Right cardiac atrium (tissue), 5 donors: ENCODE measurements around the gene LYPD5. TPM values are rescaled to one million over a fixed set of nuclear protein-coding genes. Genes with fewer than 3 reads are reported as not detected.
A peak's percentile ranks its signal among the peaks of the same experiment; 100 is the strongest.
"Not testable (repeated sequence)": the region's sequence is repeated elsewhere in the genome, so short reads cannot be mapped to it uniquely, and the experiment has no call there.

Source experiments
- ATAC-seq, 2 donors: fragments of 200-7000 bp; cut with Tn5 transposase; one replicate each; pipeline versions ENCODE4 v1.8.0 to v1.9.1; 2020; ENCODE audit warnings: moderate library complexity in 2 of 2, mild to moderate bottlenecking in 1 of 2
- DNase-seq, 3 donors: peaks; one replicate each; pipeline ENCODE4 v3.0.0-alpha.2; 2020
- H3K27ac ChIP-seq: one replicate; pipeline ENCODE4 v1.5.1; 2013; ENCODE audit warnings: mild to moderate bottlenecking, low read length, control low read depth, moderate library complexity
- H3K27me3 ChIP-seq: one replicate; pipeline ENCODE4 v1.6.1; 2013; ENCODE audit not compliant: control insufficient read depth, insufficient read depth
- H3K4me1 ChIP-seq: one replicate; pipeline ENCODE4 v1.6.1; 2013; ENCODE audit warnings: low read length; ENCODE audit not compliant: control insufficient read depth, insufficient read depth
- H3K4me3 ChIP-seq: one replicate; pipeline ENCODE4 v1.5.1; 2013; ENCODE audit warnings: low read length, control low read depth
- H3K9me3 ChIP-seq: one replicate; pipeline ENCODE4 v1.6.1; 2013; ENCODE audit warnings: low read length; ENCODE audit not compliant: control insufficient read depth
- WGBS: extraction: QIAGEN DNeasy Blood & Tissue Kit; methylation state at CpG from one replicate; pipeline ENCODE4 v1.1.7; 2013; 5-methylcytosine and 5-hydroxymethylcytosine counted together
- intact Hi-C, 4 donors: fragments of 100-400 bp; cut with DNase I; formaldehyde crosslinking; loops; one replicate each; pipeline versions ENCODE4 v1.11.0 to v1.14.0; 2022 to 2023
- polyA plus RNA-seq: library from polyadenylated mRNA; stranded (reverse); fragments of 200-250 nt; gene quantifications from one replicate; pipeline ENCODE4 v1.2.3, GENCODE V29; 2013
- total RNA-seq, 4 donors: library from RNA; stranded (reverse); fragmentation: NEBNext Ultra II Directional; extraction: Animal tissue kit (Norgen Biotek cat#: 25700); gene quantifications; one replicate each; pipeline ENCODE4 v1.2.1, GENCODE V29; 2021
- donor health status: healthy with polysubstance abuse.
- donor health status: DM: no; HTN: yes; CAD: no.
- donor health status: DM: no; HTN: no; CAD: no.
- donor health status: DM: no; HTN: yes; CAD: no; lungs with severe emphysema.
- donor health status: DM: yes; HTN: yes; CAD: no.

LYPD5 gene
- total and polyA plus RNA-seq, 5 donors: 0.28 to 2.5 (median 0.60) TPM

DNA sequence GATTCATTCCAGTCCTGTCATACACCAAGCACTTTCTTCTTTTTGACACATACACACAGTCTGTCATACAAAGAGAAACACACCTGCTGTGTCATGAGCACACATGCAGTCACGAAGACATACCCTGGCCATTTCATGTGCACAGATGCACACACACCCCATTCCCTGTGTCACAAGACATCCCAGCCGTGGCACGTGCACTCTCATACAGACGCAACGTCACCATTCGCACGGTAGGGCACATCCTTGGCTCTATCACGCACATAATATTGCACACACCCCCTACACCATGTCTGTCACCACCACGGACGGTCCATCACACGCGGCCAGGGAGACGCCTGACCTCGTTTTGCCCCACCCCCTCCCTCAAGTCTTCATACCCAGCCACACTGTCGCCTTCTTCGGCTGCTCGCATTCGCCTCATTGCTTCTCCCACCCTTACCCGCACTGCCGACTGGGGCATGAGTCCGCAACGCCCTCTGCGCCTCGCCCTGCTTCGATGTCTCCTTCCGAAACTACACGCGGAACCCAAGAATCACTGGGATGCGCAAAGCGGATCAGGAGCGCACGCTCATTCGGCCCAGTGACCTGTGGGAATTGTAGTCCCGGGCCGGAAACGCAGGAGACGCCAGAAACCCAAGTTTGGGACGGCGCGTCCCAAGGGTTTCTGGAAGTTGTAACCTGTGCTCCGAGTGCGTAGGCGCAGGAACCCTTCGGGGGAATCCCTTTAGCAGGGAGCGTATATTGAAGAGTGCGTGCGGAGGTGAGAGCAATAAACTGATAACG lies 18.0 kb upstream of the LYPD5 start:
- ATAC-seq: peak; percentile 88 to 89
- Histone ChIP-seq H3K9me3 (no peaks in the 10 kb centered on the region), H3K4me3 (peak overlapping the region; percentile 30), H3K27ac (no peak overlapping the region), H3K4me1 (peaks cover 2% of the 10 kb centered on the region), H3K27me3 (no peaks in the 10 kb centered on the region)
- peak; percentile 65 to 81 (median 80) for DNase-seq
- 11% methylated on average over 48 of the region's 48 CpGs for WGBS
- intact Hi-C loops: no loop called here

DNA sequence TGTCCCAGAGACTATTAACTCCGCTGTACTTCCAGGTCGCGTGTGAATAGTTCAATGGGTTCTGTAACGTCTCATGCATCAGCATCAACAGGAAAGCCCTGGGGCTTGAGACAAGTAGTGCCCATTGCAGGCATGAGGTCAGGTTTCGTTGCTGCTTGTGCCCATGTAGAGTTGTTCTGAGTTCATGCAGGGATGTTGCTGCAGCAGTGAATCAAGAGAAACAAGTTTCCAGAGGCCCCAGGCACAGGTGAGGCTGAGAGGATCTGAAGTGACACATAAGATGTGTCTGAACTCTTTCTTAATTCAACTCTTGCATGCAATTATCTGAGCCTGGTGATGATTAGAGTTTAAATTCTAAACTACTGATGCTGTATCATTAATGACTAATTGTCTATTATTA lies 16.3 kb upstream of the LYPD5 start:
- Histone ChIP-seq H3K27me3 (no peaks in the 10 kb centered on the region), H3K9me3 (no peaks in the 10 kb centered on the region), H3K4me1 (peaks cover 2% of the 10 kb centered on the region), H3K4me3 (no peak overlapping the region), H3K27ac (no peak overlapping the region)
- DNase-seq: no peak
- intact Hi-C loops: no loop called here
- 78% methylated on average over 5 of the region's 5 CpGs for WGBS
- ATAC-seq: no peak

DNA sequence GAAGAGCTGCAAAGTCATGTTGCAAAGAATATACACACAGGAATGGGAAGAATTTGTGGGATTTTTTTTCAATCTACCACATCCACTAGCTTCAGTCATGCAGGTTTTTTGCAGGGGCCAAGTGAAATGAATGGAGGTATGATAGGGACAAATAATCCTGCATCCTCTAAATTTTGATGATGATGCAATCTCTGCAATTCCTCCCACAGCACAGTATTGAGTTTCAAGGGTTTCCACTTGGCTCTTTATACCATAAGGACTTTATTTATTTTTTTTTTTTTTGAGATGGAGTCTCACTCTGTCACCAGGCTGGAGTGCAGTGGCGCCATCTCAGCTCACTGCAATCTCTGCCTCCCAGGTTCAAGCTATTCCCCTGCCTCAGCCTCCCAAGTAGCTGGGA lies 15.2 kb upstream of the LYPD5 start:
- intact Hi-C loops, H3K27me3 ChIP-seq, DNase-seq, H3K4me3 ChIP-seq, H3K4me1 ChIP-seq, H3K27ac ChIP-seq, ATAC-seq, H3K9me3 ChIP-seq: not testable (repeated sequence)
- WGBS: 86% methylated on average over 1 of the region's 1 CpG

DNA sequence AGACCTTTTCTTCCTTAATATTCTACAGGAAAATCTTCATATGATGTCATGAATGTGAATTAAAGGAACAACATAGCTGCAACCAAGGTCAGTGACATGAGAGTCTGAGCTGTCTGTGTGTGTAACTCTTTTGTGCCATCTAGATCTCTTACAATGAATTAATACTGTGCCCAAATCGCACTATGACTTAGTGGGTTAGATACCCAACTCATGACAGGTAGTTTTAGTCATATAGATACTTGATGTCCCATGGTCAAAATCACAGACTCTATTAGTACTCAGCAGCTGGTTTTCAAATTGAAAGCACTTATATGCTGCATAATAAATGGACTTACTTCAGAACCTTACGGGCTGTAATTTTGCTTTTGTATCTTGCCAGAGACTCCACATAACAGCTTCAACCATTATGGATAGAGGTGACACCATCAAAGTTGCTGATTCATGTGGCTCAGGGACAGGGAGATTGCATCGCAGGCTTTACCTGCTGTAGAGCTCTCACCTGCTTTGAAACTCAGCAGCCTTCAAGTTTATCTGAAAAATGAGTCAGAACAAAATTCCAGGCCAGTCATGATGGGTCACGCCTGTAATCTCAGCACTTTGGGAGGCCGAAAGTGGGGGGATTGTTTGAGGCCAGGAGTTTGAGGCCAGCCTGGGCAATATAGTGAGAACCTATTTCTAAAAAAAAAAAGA lies 12.6 kb upstream of the LYPD5 start:
- ATAC-seq (no peak), DNase-seq (no peak)
- Histone ChIP-seq H3K4me3 (no peak overlapping the region), H3K27me3 (no peaks in the 10 kb centered on the region), H3K9me3 (no peaks in the 10 kb centered on the region), H3K4me1 (no peaks in the 10 kb centered on the region), H3K27ac (no peak overlapping the region)
- 79% methylated on average over 5 of the region's 5 CpGs for WGBS
- intact Hi-C loops: no loop called here

DNA sequence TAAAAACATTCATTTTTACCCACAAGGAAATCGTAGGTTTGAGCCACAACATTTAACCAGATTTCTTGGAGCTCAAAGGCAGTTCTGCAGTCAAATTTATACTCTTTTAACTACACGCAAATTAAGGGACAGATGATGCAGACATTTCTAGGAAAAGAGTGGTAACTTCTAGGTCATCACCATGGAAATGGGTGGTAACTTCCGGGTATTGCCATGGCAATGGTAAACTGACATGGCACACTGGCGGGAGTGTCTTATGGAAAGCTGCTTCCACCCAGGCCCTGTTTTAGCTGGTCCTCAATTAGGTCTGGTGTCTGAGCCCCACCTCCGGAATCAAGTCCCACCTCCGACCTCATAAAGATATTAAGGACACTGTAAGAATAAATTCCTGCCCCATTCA lies 10.4 kb upstream of the LYPD5 start:
- Histone ChIP-seq H3K27ac (no peak overlapping the region), H3K9me3 (no peaks in the 10 kb centered on the region), H3K4me1 (no peaks in the 10 kb centered on the region), H3K27me3 (no peaks in the 10 kb centered on the region), H3K4me3 (no peak overlapping the region)
- no peak for ATAC-seq
- no peak for DNase-seq
- intact Hi-C loops: no loop called here
- WGBS: 67% methylated on average over 6 of the region's 6 CpGs

DNA sequence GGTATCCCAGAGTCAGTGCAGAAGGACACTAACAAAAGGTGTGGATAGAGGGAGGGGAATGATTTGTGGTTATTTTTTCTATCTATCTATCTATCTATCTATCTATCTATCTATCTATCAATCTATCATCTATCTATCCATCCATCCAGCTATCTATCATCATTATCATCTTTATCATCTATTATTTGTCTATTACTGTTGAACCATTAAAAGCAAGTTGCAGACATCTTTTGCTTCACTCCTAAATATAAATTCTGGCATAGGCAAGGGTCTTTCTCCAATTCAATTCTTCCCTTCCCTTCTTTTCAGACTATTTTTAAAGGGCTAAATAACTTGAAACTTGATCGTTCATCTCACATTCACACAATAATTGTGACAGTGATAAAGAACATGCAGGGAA lies 10.0 kb upstream of the LYPD5 start:
- 58% methylated on average over 1 of the region's 1 CpG for WGBS
- H3K4me3 ChIP-seq: no peak overlapping the region
- no peak for DNase-seq

DNA sequence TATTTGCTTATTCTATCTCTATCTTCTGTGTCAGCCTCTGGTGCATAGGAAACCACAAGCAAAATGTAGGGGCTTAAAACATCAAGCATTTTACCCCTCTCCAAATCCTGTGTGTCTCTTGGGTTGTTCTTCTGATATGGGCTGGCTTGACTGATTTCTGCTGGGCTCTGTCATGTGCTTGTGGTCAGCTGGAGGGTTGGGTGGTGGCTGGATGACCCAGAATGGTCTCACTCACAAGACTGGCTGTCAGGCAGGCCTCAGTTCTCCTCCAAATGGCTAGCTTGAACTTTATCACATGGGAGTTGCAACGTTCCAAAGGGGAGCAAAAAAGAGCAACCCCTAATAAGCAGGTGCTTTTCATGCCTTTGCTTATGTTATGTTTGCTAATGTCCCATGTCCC lies 9.6 kb upstream of the LYPD5 start:
- intact Hi-C loops: no loop called here
- H3K4me1 ChIP-seq: no peaks in the 10 kb centered on the region
- H3K27me3 ChIP-seq: no peaks in the 10 kb centered on the region
- 34% methylated on average over 1 of the region's 1 CpG for WGBS
- ATAC-seq: no peak
- no peak for DNase-seq
- H3K27ac ChIP-seq: no peak overlapping the region
- H3K9me3 ChIP-seq: no peaks in the 10 kb centered on the region
- no peak overlapping the region for H3K4me3 ChIP-seq

More for the DNA sequence above, 10.0 kb upstream of the LYPD5 start:
- ATAC-seq: no peak
- Histone ChIP-seq H3K9me3 (no peaks in the 10 kb centered on the region), H3K4me1 (no peaks in the 10 kb centered on the region), H3K27me3 (no peaks in the 10 kb centered on the region), H3K27ac (no peak overlapping the region)
- intact Hi-C loops: no loop called here

DNA sequence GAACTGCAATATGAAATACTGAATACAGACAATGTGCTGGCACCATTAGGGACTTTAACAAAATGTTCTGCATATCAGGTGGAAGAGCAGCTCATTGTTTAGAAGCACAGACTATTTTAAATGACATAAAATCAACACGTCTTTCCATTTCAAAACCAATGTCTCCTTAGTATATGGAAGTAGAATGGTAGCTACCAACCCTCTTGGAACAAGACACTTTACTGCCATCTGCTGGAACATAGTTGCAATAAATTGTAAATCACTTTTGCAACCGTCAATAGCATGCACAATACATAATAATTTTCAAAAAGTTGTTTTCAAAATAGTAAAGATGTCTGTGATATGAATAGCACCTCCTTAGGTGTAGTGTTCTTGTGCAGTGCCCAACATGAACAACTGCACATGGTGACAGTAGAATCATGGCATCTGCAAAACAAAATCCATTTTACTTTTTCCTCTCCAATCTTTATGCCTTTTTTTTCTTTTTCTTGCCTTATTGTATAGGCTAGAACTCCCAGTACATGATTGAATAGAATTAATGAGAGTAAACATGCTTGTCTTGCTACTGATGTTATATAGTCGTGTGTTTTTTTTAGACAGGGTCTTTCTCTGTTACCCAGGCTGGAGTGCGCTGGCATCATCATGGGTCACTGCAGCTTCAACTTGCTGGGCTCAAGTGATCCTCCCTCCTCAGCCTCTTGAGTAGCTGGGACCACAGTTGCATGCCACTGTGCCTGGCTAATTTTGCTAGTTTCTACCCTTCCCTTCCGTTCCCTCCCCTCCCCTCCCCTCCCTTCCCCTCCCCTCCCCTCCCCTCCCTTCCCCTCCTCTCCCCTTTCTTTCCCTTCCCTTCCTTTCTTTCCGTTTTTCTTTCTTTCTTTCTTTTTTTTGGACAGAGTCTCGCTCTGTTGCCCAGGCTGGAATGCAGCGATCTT lies 7.8 kb upstream of the LYPD5 start:
- ATAC-seq (peak in 1 of 2 donors; percentile 43), DNase-seq (no peak)
- no peaks in the 10 kb centered on the region for H3K4me1 ChIP-seq
- no peak overlapping the region for H3K4me3 ChIP-seq
- intact Hi-C loops: no loop called here
- 30% methylated on average over 8 of the region's 8 CpGs for WGBS
- no peaks in the 10 kb centered on the region for H3K27me3 ChIP-seq
- H3K9me3 ChIP-seq: no peaks in the 10 kb centered on the region
- no peak overlapping the region for H3K27ac ChIP-seq

DNA sequence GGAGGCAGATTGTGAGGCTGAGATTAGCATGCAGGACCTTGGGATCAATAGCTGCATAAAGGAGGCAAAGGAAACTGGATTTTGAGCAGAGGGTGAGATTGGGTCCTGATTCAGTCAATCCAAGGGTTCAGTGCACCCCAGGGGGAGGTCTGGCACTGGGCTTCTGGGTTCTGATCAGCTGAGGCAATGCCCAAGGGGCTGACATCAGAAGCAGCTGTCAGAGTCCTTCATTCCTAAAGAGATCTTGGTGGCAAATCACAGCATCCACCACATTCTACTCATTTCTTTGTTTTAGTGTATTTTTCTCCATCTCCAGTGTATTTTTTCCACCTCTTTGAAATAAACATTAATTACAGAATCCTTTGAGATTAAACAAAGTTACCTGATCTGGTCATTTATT lies 5.4 kb upstream of the LYPD5 start:
- Histone ChIP-seq H3K27me3 (no peaks in the 10 kb centered on the region), H3K27ac (no peak overlapping the region), H3K9me3 (no peaks in the 10 kb centered on the region), H3K4me1 (no peaks in the 10 kb centered on the region), H3K4me3 (no peak overlapping the region)
- no peak for DNase-seq
- no peak for ATAC-seq
- intact Hi-C loops: no loop called here

DNA sequence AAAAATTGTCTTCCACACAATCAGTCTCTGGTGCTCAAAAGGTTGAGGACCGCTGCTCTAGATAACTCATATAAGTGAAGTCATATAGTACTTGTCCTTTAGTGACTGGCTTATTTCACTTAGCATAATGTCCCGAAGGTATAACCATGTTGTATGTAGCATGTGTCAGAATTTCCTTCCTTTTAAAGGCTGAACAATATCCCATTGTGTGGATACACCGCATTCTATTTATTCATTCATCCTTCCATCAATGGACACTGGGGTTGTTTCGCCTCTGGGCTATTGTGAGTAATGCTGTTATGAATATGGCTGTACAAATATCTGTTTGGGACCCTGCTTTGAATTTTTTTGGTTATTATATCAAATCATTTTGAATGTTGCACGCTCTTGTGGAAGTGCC lies 4.6 kb upstream of the LYPD5 start:
- Histone ChIP-seq H3K27ac (no peak overlapping the region), H3K9me3 (no peaks in the 10 kb centered on the region), H3K27me3 (no peaks in the 10 kb centered on the region), H3K4me1 (no peaks in the 10 kb centered on the region), H3K4me3 (no peak overlapping the region)
- 68% methylated on average over 5 of the region's 5 CpGs for WGBS
- intact Hi-C loops: no loop called here
- ATAC-seq (no peak), DNase-seq (no peak)

DNA sequence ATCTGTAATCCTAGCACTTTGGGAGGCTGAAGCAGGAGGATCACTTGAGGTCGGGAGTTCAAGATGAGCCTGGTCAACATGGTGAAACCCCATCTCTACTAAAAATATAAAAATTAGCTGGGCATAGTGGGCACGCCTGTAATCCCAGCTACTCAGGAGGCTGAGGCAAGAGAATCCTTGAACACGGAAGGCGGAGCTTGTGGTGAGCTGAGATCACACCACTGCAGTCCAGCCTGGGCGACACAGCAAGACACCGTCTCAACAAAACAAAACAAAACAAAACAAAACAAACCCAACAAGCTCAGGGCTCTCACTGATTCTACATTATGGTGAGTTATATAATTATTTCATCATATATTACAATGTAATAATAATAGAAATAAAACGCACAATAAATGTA lies 4.2 kb upstream of the LYPD5 start:
- H3K9me3 ChIP-seq, H3K4me3 ChIP-seq, DNase-seq, H3K4me1 ChIP-seq, H3K27ac ChIP-seq, intact Hi-C loops, H3K27me3 ChIP-seq, ATAC-seq: not testable (repeated sequence)
- WGBS: 87% methylated on average over 7 of the region's 7 CpGs
